ENCODE data around the gene PAK5. TPM values are rescaled to one million over a fixed set of nuclear protein-coding genes. Genes with fewer than 3 reads are reported as not detected.

PAK5 gene
- total RNA-seq, 1 experiment from 2014 or later, result not detected

DNA sequence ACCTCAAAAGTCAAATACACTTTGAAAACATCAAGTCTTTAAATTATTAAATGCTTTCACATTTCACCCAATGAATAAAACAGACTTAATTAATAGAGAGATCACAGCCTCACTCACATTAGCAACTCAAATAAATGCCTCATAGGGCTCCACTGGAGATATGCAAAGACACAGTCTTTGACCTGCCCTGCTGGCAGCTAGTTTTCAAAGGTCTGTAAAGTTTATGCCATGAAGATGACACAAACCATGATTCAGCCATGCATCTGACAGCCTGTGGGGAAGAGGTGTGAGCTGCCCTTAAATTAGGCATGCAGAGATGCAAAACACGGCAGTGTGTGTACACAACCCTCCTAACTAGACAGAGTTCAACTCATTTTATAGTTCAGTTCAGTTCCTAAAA, 83.6 kb downstream of the PAK5 start:
- Histone ChIP-seq H2AFZ (ENCODE audit: low read depth, low read length, poor library complexity, severe bottlenecking) (no peak overlapping the region), H3K9ac (ENCODE audit: low read length) (no peak overlapping the region), H3K27ac (ENCODE audit: low read depth, low read length) (no peak overlapping the region), H3K4me3 (replicated peaks in 1 of 2; ENCODE audit: low read depth in 1 of 2, low read length in 2 of 2) (no peak overlapping the region), H3K9me3 (ENCODE audit: control insufficient read depth in 1 of 2, insufficient read depth in 1 of 2, low read depth in 1 of 2, low read length in 2 of 2) (no peaks in the 10 kb centered on the region), H4K20me1 (ENCODE audit: insufficient read depth) (no peaks in the 10 kb centered on the region), H3K4me2 (ENCODE audit: low read length) (no peak overlapping the region), H3K9me2 (ENCODE audit: insufficient read depth) (no peaks in the 10 kb centered on the region), H3K27me3 (ENCODE audit: insufficient read depth, low read length) (no peaks in the 10 kb centered on the region), H3K79me2 (ENCODE audit: insufficient read depth, low read length) (no peaks in the 10 kb centered on the region), H3K36me3 (ENCODE audit: control insufficient read depth in 1 of 2, insufficient read depth in 2 of 2, low read length in 2 of 2) (no peaks in the 10 kb centered on the region), H3K4me1 (ENCODE audit: control insufficient read depth in 1 of 2, insufficient read depth in 2 of 2, low read length in 2 of 2) (no peaks in the 10 kb centered on the region)
- RAD21 ChIA-PET (ENCODE audit: low non-redundant PET in 1 of 2, low total read pairs in 2 of 2, uncharacterized antibody in 2 of 2, unreplicated experiment in 2 of 2), result no interaction called here
- DNase-seq (ENCODE audit: low read depth, low spot score), result no peak
- POLR2A ChIA-PET, result no interaction called here
- CTCF ChIA-PET, result no interaction called here
- TF ChIP-seq SP1 (IDR thresholded peaks at IDR 0.05; ENCODE audit: low read depth) (no peak), EZH2 (IDR thresholded peaks at IDR 0.05) (no peak), EGR1 (IDR thresholded peaks at IDR 0.05; ENCODE audit: low read depth) (no peak), POLR2A (IDR thresholded peaks at IDR 0.05; ENCODE audit: borderline replicate concordance, extremely low read depth, insufficient read depth, insufficient read length) (no peak), CEBPB (IDR thresholded peaks at IDR 0.05; ENCODE audit: low read depth) (no peak), ZNF274 (IDR thresholded peaks at IDR 0.05; ENCODE audit: low read depth, low read length) (no peak), SRF (IDR thresholded peaks at IDR 0.05; ENCODE audit: low read depth) (no peak)
- intact Hi-C loops (cut with micrococcal nuclease), result no loop called here
- no TSS peak for BruUV-seq (replicated peaks)
- ATAC-seq, result no peak

GRCh38 chr20:9744551-9744950, 94.3 kb downstream of the PAK5 start:
- no TSS peak for BruUV-seq (replicated peaks)
- CTCF ChIA-PET, result no interaction called here

More at GRCh38 chr20:9744551-9744950, 94.3 kb downstream of the PAK5 start:
- RAD21 ChIA-PET (ENCODE audit: low non-redundant PET in 1 of 2, low total read pairs in 2 of 2, uncharacterized antibody in 2 of 2, unreplicated experiment in 2 of 2), result no interaction called here
- POLR2A ChIA-PET, result no interaction called here
- Histone ChIP-seq H3K27ac (ENCODE audit: low read depth, low read length) (no peak overlapping the region), H3K9me3 (ENCODE audit: control insufficient read depth in 1 of 2, insufficient read depth in 1 of 2, low read depth in 1 of 2, low read length in 2 of 2) (no peaks in the 10 kb centered on the region), H4K20me1 (ENCODE audit: insufficient read depth) (no peaks in the 10 kb centered on the region), H2AFZ (ENCODE audit: low read depth, low read length, poor library complexity, severe bottlenecking) (no peak overlapping the region), H3K36me3 (ENCODE audit: control insufficient read depth in 1 of 2, insufficient read depth in 2 of 2, low read length in 2 of 2) (no peaks in the 10 kb centered on the region), H3K9me2 (ENCODE audit: insufficient read depth) (no peaks in the 10 kb centered on the region), H3K9ac (ENCODE audit: low read length) (no peak overlapping the region), H3K4me2 (ENCODE audit: low read length) (no peak overlapping the region), H3K4me3 (replicated peaks in 1 of 2; ENCODE audit: low read depth in 1 of 2, low read length in 2 of 2) (no peak overlapping the region), H3K27me3 (ENCODE audit: insufficient read depth, low read length) (no peaks in the 10 kb centered on the region), H3K4me1 (ENCODE audit: control insufficient read depth in 1 of 2, insufficient read depth in 2 of 2, low read length in 2 of 2) (no peaks in the 10 kb centered on the region), H3K79me2 (ENCODE audit: insufficient read depth, low read length) (no peaks in the 10 kb centered on the region)
- ATAC-seq, result no peak
- no peak for DNase-seq (ENCODE audit: low read depth, low spot score)
- TF ChIP-seq EZH2 (IDR thresholded peaks at IDR 0.05), result no peak
- intact Hi-C loops (cut with micrococcal nuclease), result no loop called here
